HCT116 (cell line): ENCODE data around the gene UCHL5. TPM values are rescaled to one million over a fixed set of nuclear protein-coding genes. Genes with fewer than 3 reads are reported as not detected.

ENCODE experiments used
- ATAC-seq: fragments of 200-7000 bp; cut with Tn5 transposase; 2 replicates; pipeline ENCODE4 v1.9.1; 2020; ENCODE audit warnings: mild to moderate bottlenecking, moderate library complexity
- BruUV-seq: library from RNA; stranded (reverse); fragments of 400-500 nt; replicated peaks from 2 replicates; lab custom pipeline; 2021; lab: Mats Ljungman, UMichigan
- CTCF ChIA-PET: fragments of 300-600 bp; sonication (Branson Sonifier 250); formaldehyde crosslinking; loops from one replicate; lab custom pipeline; 2021; ENCODE audit warnings: antibody characterized with exemption; lab: Charles Lee
- POLR2A ChIA-PET: fragments of 300-600, 350-600 bp; sonication (Branson Sonifier 250); formaldehyde crosslinking; loops from one replicate; lab custom pipeline; 2021; ENCODE audit warnings: antibody characterized with exemption; lab: Charles Lee
- RAD21 ChIA-PET, 2 experiments: fragments of 300-600 bp; sonication (Branson Sonifier 250); formaldehyde crosslinking; loops; one replicate each; lab custom pipeline; 2023; ENCODE audit warnings: low total read pairs in 2 of 2; ENCODE audit not compliant: uncharacterized antibody in 2 of 2, unreplicated experiment in 2 of 2, low non-redundant PET in 1 of 2; lab: Charles Lee
- DNase-seq: peaks from one replicate; pipeline ENCODE4 v3.0.0-alpha.2; 2010; ENCODE audit warnings: low read depth, low spot score
- H2AFZ ChIP-seq: fragments of 200-600 bp; shearing (Covaris generic), sonication (generic); 2 replicates; pipeline ENCODE4 v1.6.1; 2017; ENCODE audit warnings: low read depth, mixed run types, mixed read lengths, antibody characterized with exemption, low read length; ENCODE audit not compliant: poor library complexity, severe bottlenecking
- H3K27ac ChIP-seq: 2 replicates; pipeline ENCODE4 v1.5.1; 2012; ENCODE audit warnings: low read depth, low read length
- H3K27me3 ChIP-seq: fragments of 200-600 bp; sonication (generic); 2 replicates; pipeline ENCODE4 v1.6.1; 2016; ENCODE audit warnings: mixed run types, low read length, mixed read lengths; ENCODE audit not compliant: insufficient read depth
- H3K36me3 ChIP-seq, 2 experiments: fragments of 200-500 bp in 1 of 2; fragments of 200-600 bp in 1 of 2; sonication (Bioruptor generic) in 1 of 2; sonication (generic) in 1 of 2; 2 replicates each; pipeline versions ENCODE4 v1.5.1 to v1.6.1; 2014 to 2016; ENCODE audit warnings: low read length in 2 of 2, inconsistent platforms in 1 of 2, mixed read lengths in 1 of 2, mixed run types in 1 of 2; ENCODE audit not compliant: insufficient read depth in 2 of 2, control insufficient read depth in 1 of 2
- H3K4me1 ChIP-seq, 2 experiments: fragments of 200-600 bp in 1 of 2; sonication (generic) in 1 of 2; 2 replicates each; pipeline versions ENCODE4 v1.5.1 to v1.6.1; 2012 to 2017; ENCODE audit warnings: low read length in 2 of 2, inconsistent platforms in 1 of 2, mild to moderate bottlenecking in 1 of 2, mixed read lengths in 1 of 2, mixed run types in 1 of 2, moderate library complexity in 1 of 2; ENCODE audit not compliant: insufficient read depth in 2 of 2, control insufficient read depth in 1 of 2
- H3K4me2 ChIP-seq: fragments of 200-600 bp; sonication (generic); 2 replicates; pipeline ENCODE4 v1.6.1; 2017; ENCODE audit warnings: mixed run types, low read length, mixed read lengths
- H3K4me3 ChIP-seq, 2 experiments: fragments of 200-600 bp in 1 of 2; sonication (generic) in 1 of 2; replicated peaks in 1 of 2; 2 replicates each; pipeline ENCODE4 v1.5.1; 2011 to 2016; ENCODE audit warnings: low read length in 2 of 2, control low read depth in 1 of 2, low read depth in 1 of 2, mild to moderate bottlenecking in 1 of 2, mixed read lengths in 1 of 2, mixed run types in 1 of 2
- H3K79me2 ChIP-seq: fragments of 200-600 bp; sonication (generic); 2 replicates; pipeline ENCODE4 v1.6.1; 2017; ENCODE audit warnings: mild to moderate bottlenecking, mixed run types, low read length, moderate library complexity, mixed read lengths; ENCODE audit not compliant: insufficient read depth
- H3K9ac ChIP-seq: fragments of 200-600 bp; sonication (generic); 2 replicates; pipeline ENCODE4 v1.6.1; 2016; ENCODE audit warnings: low read length, mixed read lengths
- H3K9me2 ChIP-seq: fragments of 200-600 bp; sonication (generic), shearing (Covaris generic); 2 replicates; pipeline ENCODE4 v1.6.1; 2017; ENCODE audit warnings: mixed run types, mild to moderate bottlenecking, moderate library complexity; ENCODE audit not compliant: insufficient read depth
- H3K9me3 ChIP-seq, 2 experiments: fragments of 200-500 bp in 1 of 2; fragments of 200-600 bp in 1 of 2; sonication (Bioruptor generic) in 1 of 2; sonication (generic) in 1 of 2; 2 replicates each; pipeline ENCODE4 v1.6.1; 2014 to 2017; ENCODE audit warnings: low read length in 2 of 2, mixed read lengths in 2 of 2, inconsistent platforms in 1 of 2, low read depth in 1 of 2, mild to moderate bottlenecking in 1 of 2, mixed run types in 1 of 2, moderate library complexity in 1 of 2; ENCODE audit not compliant: control insufficient read depth in 1 of 2, insufficient read depth in 1 of 2
- H4K20me1 ChIP-seq: fragments of 200-600 bp; sonication (generic), shearing (Covaris generic); 2 replicates; pipeline ENCODE4 v1.6.1; 2017; ENCODE audit warnings: mixed run types, mild to moderate bottlenecking, moderate library complexity; ENCODE audit not compliant: insufficient read depth
- CBX3 ChIP-seq: IDR thresholded peaks from 2 replicates; pipeline ENCODE4 v1.6.1; 2012; ENCODE audit warnings: low read depth
- CTCF ChIP-seq, 3 experiments: fragments of 200-600 bp in 1 of 3; sonication (generic) in 1 of 3; IDR thresholded peaks in 2 of 3; conservative IDR thresholded peaks in 1 of 3; 2 replicates each; pipeline ENCODE4 v1.5.1; 2012 to 2017; ENCODE audit warnings: low read depth in 2 of 3, low read length in 2 of 3, antibody characterized with exemption in 1 of 3, borderline replicate concordance in 1 of 3, control low read depth in 1 of 3, mild to moderate bottlenecking in 1 of 3, mixed read lengths in 1 of 3, mixed run types in 1 of 3, moderate library complexity in 1 of 3; ENCODE audit not compliant: insufficient read depth in 1 of 3
- EGR1 ChIP-seq: IDR thresholded peaks from 2 replicates; pipeline ENCODE4 v1.6.1; 2012; ENCODE audit warnings: low read depth
- ELF1 ChIP-seq: IDR thresholded peaks from 2 replicates; pipeline ENCODE4 v1.6.1; 2012; ENCODE audit warnings: low read depth, borderline replicate concordance
- EZH2 ChIP-seq: fragments of 200-600 bp; sonication (generic); IDR thresholded peaks from 2 replicates; pipeline ENCODE4 v1.6.1; 2017; ENCODE audit warnings: antibody characterized with exemption, mixed run types
- intact Hi-C: fragments of 100-400 bp; cut with micrococcal nuclease; formaldehyde crosslinking; loops from 2 replicates; pipeline ENCODE4 v1.10.0; 2022
- total RNA-seq: library from RNA; stranded (reverse); gene quantifications from one replicate; pipeline ENCODE4 v1.2.1, GENCODE V29; 2021; ENCODE audit not compliant: unreplicated experiment

Gene UCHL5
- total RNA-seq, 1 experiment from 2014 or later: 75.8 TPM

DNA sequence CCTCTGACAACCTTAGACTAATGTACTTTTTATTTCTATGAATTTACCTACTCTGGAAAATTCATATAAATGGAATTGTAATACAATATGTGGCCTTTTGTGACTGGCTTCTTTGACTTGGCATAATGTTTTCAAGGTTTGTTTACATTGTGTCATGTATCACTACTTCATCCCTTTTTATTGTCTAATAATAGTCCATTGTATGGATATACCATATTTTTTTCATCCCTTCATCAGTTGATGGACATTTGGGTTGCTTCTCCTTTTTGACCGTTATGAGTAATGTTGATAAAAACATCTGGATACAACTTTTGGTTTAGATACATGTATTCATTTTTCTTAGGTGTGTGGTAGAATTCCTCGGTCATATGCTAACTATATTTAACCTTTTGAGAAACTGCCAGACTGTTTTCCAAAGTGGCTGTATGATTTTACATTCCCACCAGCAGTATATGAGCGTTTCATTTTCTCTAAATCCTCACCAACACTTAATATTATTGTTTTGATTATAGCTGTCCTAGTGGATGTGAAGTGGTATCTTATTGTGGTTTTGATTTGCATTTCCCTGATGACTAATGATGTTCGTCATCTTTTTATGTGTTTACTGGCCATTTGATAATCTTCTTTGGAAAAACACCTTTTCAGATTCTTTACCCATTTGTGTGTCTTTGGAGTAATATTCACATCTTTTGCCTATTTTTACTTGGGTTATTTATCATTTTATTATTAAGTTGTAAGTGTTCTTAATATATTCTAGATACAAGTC is 3.7 kb upstream of the UCHL5 start:
- Histone ChIP-seq H3K79me2 (peaks cover 97% of the 10 kb centered on the region), H3K27me3 (no peaks in the 10 kb centered on the region), H3K4me2 (no peak overlapping the region), H3K4me3 (no peak overlapping the region), H3K27ac (no peak overlapping the region), H3K4me1 (peaks cover 6 to 20% of the 10 kb centered on the region in 2 experiments; a peak in 3 of 4 replicates), H4K20me1 (no peaks in the 10 kb centered on the region; the same call in 1 of the 2 replicates), H3K36me3 (no peaks in the 10 kb centered on the region), H3K9ac (no peak overlapping the region), H3K9me2 (no peaks in the 10 kb centered on the region), H2AFZ (no peak overlapping the region), H3K9me3 (no peaks in the 10 kb centered on the region)
- intact Hi-C loops: no loop called here
- no TSS peak for BruUV-seq
- no peak for ATAC-seq
- DNase-seq: no peak
- ChIA-PET RAD21 (no interaction called here), CTCF (no interaction called here), POLR2A (no interaction called here)
- TF ChIP-seq EZH2 (no peak), CTCF (IDR thresholded peaks at IDR 0.05 in 2 of 3, conservative IDR thresholded peaks at IDR 0.05 in 1 of 3; ENCODE audit: borderline replicate concordance in 1 of 3, insufficient read depth in 1 of 3, low read depth in 2 of 3, low read length in 2 of 3) (no peak), EGR1 (no peak), CBX3 (no peak)

DNA sequence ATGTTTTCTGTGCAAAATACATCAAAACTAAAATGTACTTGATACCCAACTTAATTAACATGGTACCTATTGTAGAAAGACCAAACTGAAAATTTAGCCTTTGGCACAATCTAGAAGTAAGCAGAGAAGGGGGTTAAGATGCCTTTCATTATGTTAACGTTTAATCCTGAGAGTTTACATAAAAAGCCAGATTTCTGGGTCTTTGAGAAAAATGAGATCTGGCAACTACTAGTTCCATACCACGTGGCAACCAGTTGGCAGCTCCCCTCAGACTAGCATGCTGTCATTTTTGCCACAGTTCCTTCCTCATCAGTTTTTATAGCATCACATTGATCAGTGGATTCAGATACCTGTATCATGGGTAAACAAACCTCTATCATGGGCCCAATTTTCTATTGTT is 1.8 kb upstream of the UCHL5 start:
- no TSS peak for BruUV-seq
- Histone ChIP-seq H3K4me2 (peak overlapping the region; percentile 74), H3K4me1 (peaks cover 11 to 25% of the 10 kb centered on the region in 2 experiments; a peak in 3 of 4 replicates), H3K9me3 (no peaks in the 10 kb centered on the region), H3K27ac (peak overlapping the region; percentile 93; the same call in 1 of the 2 replicates), H4K20me1 (peaks cover 7% of the 10 kb centered on the region; the same call in 1 of the 2 replicates), H3K27me3 (no peaks in the 10 kb centered on the region), H3K9me2 (no peaks in the 10 kb centered on the region), H3K79me2 (peaks cover 97% of the 10 kb centered on the region), H3K4me3 (peak overlapping the region; percentile 77 to 92), H2AFZ (no peak overlapping the region), H3K36me3 (no peaks in the 10 kb centered on the region; a peak in 1 of 4 replicates), H3K9ac (peak overlapping the region; percentile 93)
- ATAC-seq (no peak), DNase-seq (no peak)
- CTCF ChIA-PET: no interaction called here
- RAD21 ChIA-PET: no interaction called here
- POLR2A ChIA-PET: no interaction called here
- intact Hi-C loops: no loop called here
- TF ChIP-seq ELF1 (0 out of 2 replicates have a peak, but pooled peaks have one; percentile 8), CTCF (IDR thresholded peaks at IDR 0.05 in 2 of 3, conservative IDR thresholded peaks at IDR 0.05 in 1 of 3; ENCODE audit: borderline replicate concordance in 1 of 3, insufficient read depth in 1 of 3, low read depth in 2 of 3, low read length in 2 of 3) (no peak)
